Esophagus muscularis mucosa (tissue), 4 donors: ENCODE data around the gene PELI2. TPM values are rescaled to one million over a fixed set of nuclear protein-coding genes. Genes with fewer than 3 reads are reported as not detected.

Experiments used
- DNase-seq: peaks from one replicate; pipeline ENCODE4 v3.0.0-alpha.2; 2017; ENCODE audit errors: extremely low spot score
- H3K27ac ChIP-seq, 4 donors: fragments of 200-600 bp; sonication (generic); replicated peaks in 1 of 4; 1 replicate in 3 of 4; 2 replicates in 1 of 4; pipeline ENCODE4 v1.5.1; 2016 to 2019; ENCODE audit warnings: mild to moderate bottlenecking in 1 of 4
- H3K27me3 ChIP-seq, 4 donors: fragments of 200-600 bp; sonication (generic); one replicate each; pipeline versions ENCODE4 v1.5.1 to v1.6.0; 2016 to 2019
- H3K36me3 ChIP-seq, 4 donors: fragments of 200-600 bp; sonication (generic); one replicate each; pipeline ENCODE4 v1.5.1; 2016 to 2019
- H3K4me1 ChIP-seq, 4 donors: fragments of 200-600 bp; sonication (generic); one replicate each; pipeline ENCODE4 v1.5.1; 2016 to 2019
- H3K4me3 ChIP-seq, 4 donors: fragments of 200-600 bp; sonication (generic); 1 replicate in 2 of 4; 2 replicates in 2 of 4; pipeline ENCODE4 v1.5.1; 2016 to 2019; ENCODE audit warnings: mild to moderate bottlenecking in 4 of 4, moderate library complexity in 1 of 4
- H3K9me3 ChIP-seq, 4 donors: fragments of 200-600 bp; sonication (generic); 1 replicate in 3 of 4; 2 replicates in 1 of 4; pipeline ENCODE4 v1.5.1; 2016 to 2019
- EP300 ChIP-seq: sonication (generic); formaldehyde crosslinking; IDR thresholded peaks from one replicate; pipeline ENCODE4 v1.6.1; 2017; ENCODE audit warnings: antibody characterized with exemption
- POLR2A ChIP-seq: fragments of 450-650 bp; IDR thresholded peaks from one replicate; pipeline ENCODE4 v1.6.1; 2017; ENCODE audit warnings: antibody characterized with exemption, moderate library complexity, mild to moderate bottlenecking, low read depth
- POLR2AphosphoS5 ChIP-seq, 2 donors: sonication (generic); formaldehyde crosslinking; IDR thresholded peaks; one replicate each; pipeline ENCODE4 v1.6.1; 2017; ENCODE audit warnings: antibody characterized with exemption in 2 of 2
- WGBS: methylation state at CpG from one replicate; pipeline ENCODE4 v1.1.5; 2018; 5-methylcytosine and 5-hydroxymethylcytosine counted together
- intact Hi-C: fragments of 100-400 bp; cut with DNase I; formaldehyde crosslinking; loops from one replicate; pipeline ENCODE4 v1.15.1; 2023
- total RNA-seq, 4 donors: library from RNA; depleted of rRNA; stranded (reverse); fragments of >200 nt; gene quantifications; one replicate each; pipeline versions ENCODE4 v1.1.0 to v1.2.1, GENCODE V29; 2016
- TF ChIP-seq, protein P1 (sequence below), 3 experiments: fragments of 200-600 bp in 2 of 3; fragments of 450-650 bp in 1 of 3; sonication (generic) in 2 of 3; IDR thresholded peaks; one replicate each; pipeline ENCODE4 v1.5.1; 2017 to 2019; ENCODE audit warnings: antibody characterized with exemption in 3 of 3, mild to moderate bottlenecking in 2 of 3, moderate library complexity in 1 of 3

Gene PELI2
- total RNA-seq, 4 donors from 2014 or later: 10.6 to 16.3 (median 14.1) TPM

DNA sequence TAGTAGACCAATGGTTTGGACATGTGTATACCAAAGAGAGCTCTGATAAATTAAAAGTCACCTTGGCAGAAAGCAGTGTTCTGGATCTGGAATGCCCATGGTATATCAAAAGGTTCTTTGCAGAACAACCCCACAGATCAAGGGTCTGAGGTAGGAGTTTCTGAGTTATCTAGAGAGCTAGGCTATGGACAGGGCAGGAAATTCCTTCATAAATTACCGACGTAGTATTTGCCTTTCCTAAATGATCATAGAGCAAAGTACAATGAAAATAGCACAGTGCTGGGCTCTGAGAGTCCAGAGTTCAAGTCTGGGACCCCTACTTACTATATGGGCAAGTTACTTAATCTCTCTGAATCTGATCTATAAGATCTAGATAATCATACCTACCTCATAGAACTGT lies 35.3 kb upstream of the PELI2 start:
- no peak overlapping the region for H3K4me3 ChIP-seq
- WGBS: 84% methylated on average over 2 of the region's 2 CpGs
- peaks cover 0 to 7% (median 6%) of the 10 kb centered on the region in 4 donors for H3K4me1 ChIP-seq
- intact Hi-C loops: no loop called here
- no peak for DNase-seq
- no peaks in the 10 kb centered on the region for H3K36me3 ChIP-seq
- no peaks in the 10 kb centered on the region for H3K9me3 ChIP-seq
- no peaks in the 10 kb centered on the region for H3K27me3 ChIP-seq
- TF ChIP-seq EP300: no peak
- TF ChIP-seq POLR2AphosphoS5 (IDR thresholded peaks at IDR 0.05): no peak
- TF ChIP-seq, protein P1, sequence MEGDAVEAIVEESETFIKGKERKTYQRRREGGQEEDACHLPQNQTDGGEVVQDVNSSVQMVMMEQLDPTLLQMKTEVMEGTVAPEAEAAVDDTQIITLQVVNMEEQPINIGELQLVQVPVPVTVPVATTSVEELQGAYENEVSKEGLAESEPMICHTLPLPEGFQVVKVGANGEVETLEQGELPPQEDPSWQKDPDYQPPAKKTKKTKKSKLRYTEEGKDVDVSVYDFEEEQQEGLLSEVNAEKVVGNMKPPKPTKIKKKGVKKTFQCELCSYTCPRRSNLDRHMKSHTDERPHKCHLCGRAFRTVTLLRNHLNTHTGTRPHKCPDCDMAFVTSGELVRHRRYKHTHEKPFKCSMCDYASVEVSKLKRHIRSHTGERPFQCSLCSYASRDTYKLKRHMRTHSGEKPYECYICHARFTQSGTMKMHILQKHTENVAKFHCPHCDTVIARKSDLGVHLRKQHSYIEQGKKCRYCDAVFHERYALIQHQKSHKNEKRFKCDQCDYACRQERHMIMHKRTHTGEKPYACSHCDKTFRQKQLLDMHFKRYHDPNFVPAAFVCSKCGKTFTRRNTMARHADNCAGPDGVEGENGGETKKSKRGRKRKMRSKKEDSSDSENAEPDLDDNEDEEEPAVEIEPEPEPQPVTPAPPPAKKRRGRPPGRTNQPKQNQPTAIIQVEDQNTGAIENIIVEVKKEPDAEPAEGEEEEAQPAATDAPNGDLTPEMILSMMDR (IDR thresholded peaks at IDR 0.05): no peak
- TF ChIP-seq POLR2A: no peak
- no peak overlapping the region for H3K27ac ChIP-seq

DNA sequence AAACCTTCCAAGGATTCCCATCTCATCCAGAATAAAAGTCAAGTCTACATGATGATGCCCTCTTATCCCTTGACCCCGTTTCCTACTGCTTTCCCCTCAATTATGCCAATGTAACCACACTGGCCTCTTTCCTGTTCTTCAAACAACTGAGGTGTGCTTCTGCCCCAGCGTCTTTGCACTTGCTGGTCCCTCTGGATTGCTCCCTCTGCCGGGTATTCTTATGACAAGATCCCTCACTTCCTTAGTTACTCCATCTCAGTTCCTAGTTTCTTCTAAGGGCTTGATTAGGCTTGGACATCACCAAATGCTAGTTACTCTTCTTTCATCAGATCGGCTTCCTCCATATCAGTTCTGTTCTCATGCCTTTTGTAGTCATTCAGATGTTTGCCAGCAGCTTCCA lies 32.7 kb upstream of the PELI2 start:
- no peaks in the 10 kb centered on the region for H3K9me3 ChIP-seq
- no peaks in the 10 kb centered on the region for H3K36me3 ChIP-seq
- no peak for DNase-seq
- H3K4me1 ChIP-seq: peaks cover 0 to 17% (median 15%) of the 10 kb centered on the region in 4 donors
- no peak overlapping the region for H3K4me3 ChIP-seq
- no peak overlapping the region for H3K27ac ChIP-seq
- intact Hi-C loops: no loop called here
- 85% methylated on average over 4 of the region's 4 CpGs for WGBS
- H3K27me3 ChIP-seq: no peaks in the 10 kb centered on the region
- TF ChIP-seq POLR2A: no peak
- TF ChIP-seq POLR2AphosphoS5 (IDR thresholded peaks at IDR 0.05): no peak
- TF ChIP-seq, protein P1 (IDR thresholded peaks at IDR 0.05): no peak
- TF ChIP-seq EP300: no peak

DNA sequence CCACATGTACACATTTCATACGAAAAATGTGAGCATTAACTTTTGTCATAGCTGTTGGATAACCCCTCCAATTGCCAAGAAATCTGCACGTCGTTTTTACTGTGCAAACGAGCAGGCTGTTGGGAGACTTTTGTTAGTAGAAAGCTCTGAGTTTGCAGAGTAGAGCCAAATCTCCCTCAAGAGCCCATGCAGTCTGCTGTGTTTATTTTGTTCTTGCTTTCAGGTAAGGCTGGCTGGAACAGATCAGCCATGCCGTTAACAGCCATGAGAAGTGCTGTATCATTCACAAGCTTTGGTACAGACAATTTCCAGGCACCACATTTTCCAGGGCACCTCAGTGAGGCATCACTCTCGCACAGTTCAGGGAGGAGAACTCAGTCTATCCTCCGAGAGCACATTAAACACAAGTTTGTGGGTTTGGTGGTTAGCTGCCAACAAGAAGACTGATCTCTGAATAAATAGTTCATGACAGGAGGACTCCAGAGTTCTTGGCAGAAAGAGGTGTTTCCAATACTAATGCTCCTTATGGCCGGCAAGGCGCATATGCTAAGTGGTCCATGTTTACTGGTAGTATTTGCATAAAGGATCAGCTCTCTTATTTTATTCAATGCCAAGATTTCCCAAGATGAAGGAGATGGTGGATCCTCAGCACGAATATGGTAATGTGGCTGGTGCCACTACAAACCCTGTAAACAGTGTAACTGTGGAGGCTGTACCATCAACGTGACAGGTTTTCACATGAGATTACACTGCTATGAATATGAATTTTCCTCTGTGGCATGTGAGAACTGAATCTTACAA lies 30.3 kb upstream of the PELI2 start:
- 44% methylated on average over 11 of the region's 11 CpGs for WGBS
- no peaks in the 10 kb centered on the region for H3K27me3 ChIP-seq
- H3K4me1 ChIP-seq: peaks cover 0 to 17% (median 15%) of the 10 kb centered on the region in 4 donors
- H3K4me3 ChIP-seq: no peak overlapping the region
- no peak for DNase-seq
- intact Hi-C loops: no loop called here
- TF ChIP-seq, protein P1 (IDR thresholded peaks at IDR 0.05): no peak
- TF ChIP-seq POLR2AphosphoS5 (IDR thresholded peaks at IDR 0.05) (no peak), POLR2A (no peak), EP300 (no peak)
- H3K9me3 ChIP-seq: no peaks in the 10 kb centered on the region
- H3K27ac ChIP-seq: no peak overlapping the region
- H3K36me3 ChIP-seq: no peaks in the 10 kb centered on the region

DNA sequence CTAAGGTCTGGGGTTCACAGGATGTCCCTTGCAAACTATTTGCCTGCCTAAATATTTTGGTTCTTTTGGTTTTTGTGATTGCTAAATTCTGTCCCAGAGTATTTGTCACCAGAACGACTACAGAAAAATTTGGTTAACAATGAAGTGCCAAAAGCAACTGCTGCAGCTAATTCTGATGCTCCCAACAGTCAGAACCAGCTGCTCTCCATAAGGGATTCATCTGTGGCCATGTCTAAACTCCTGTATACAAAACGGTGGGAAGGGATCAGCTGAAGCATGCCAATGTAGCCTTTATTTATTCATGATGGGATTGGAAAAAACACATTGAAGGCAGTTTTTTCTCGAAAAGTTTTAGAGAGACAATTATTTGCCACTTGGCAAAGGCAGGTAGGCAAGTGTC lies 29.3 kb upstream of the PELI2 start:
- Histone ChIP-seq H3K27ac (no peak overlapping the region), H3K36me3 (no peaks in the 10 kb centered on the region), H3K9me3 (no peaks in the 10 kb centered on the region), H3K4me3 (no peak overlapping the region), H3K4me1 (peaks cover 0 to 17% (median 15%) of the 10 kb centered on the region in 4 donors), H3K27me3 (no peaks in the 10 kb centered on the region)
- intact Hi-C loops: no loop called here
- WGBS: 63% methylated on average over 3 of the region's 3 CpGs
- TF ChIP-seq POLR2AphosphoS5 (IDR thresholded peaks at IDR 0.05) (no peak), EP300 (no peak)
- no peak for DNase-seq

DNA sequence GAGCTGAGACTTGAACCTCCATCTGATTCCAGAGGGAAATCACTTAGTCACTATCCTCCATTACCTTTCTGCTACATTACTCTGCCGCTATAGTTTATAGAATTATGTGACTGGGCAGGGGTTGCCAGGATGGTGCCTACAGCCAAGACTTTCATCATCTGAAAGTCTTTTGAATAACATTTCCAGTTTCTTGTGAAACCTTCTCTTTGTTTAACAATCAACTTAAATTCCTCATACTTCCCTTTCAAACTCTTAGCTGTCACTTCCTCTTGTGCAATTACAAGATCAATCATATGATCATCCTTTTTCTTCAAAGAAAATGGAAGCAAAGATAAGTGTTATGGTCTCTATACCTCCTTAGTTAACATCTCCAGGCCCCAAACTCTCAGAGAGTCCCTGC lies 25.4 kb upstream of the PELI2 start:
- H3K4me3 ChIP-seq: no peak overlapping the region
- peaks cover 0 to 12% (median 10%) of the 10 kb centered on the region in 4 donors for H3K4me1 ChIP-seq
- no peaks in the 10 kb centered on the region for H3K36me3 ChIP-seq
- H3K27ac ChIP-seq: no peak overlapping the region
- TF ChIP-seq POLR2AphosphoS5 (IDR thresholded peaks at IDR 0.05): no peak
- WGBS: 78% methylated on average over 1 of the region's 1 CpG
- no peak for DNase-seq
- H3K9me3 ChIP-seq: no peaks in the 10 kb centered on the region
- no peaks in the 10 kb centered on the region for H3K27me3 ChIP-seq
- intact Hi-C loops: no loop called here

DNA sequence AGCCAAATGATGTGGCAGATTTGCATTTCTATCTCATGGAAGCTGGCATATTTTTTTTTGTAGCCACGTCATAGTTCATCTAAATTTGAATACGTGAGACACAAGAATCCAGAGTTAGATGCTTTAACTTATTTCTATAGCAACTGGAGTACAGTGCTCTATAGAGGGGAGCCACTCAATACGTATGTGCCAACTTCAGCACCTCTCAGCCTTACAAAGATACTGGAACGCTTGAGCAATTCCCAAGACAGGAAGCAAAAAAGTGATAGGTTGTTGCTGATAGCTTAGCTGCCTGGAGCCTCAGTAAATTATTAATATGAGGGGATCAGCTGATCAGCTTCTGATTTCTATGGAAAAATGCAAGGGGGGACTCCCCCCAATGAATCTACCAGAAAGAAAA lies 24.1 kb upstream of the PELI2 start:
- no peaks in the 10 kb centered on the region for H3K36me3 ChIP-seq
- H3K27me3 ChIP-seq: no peaks in the 10 kb centered on the region
- no peak overlapping the region for H3K27ac ChIP-seq
- no peaks in the 10 kb centered on the region for H3K4me1 ChIP-seq
- intact Hi-C loops: no loop called here
- DNase-seq: no peak
- H3K9me3 ChIP-seq: no peaks in the 10 kb centered on the region
- no peak for TF ChIP-seq EP300
- TF ChIP-seq, protein P1 (IDR thresholded peaks at IDR 0.05): no peak
- WGBS: 77% methylated on average over 4 of the region's 4 CpGs
- no peak overlapping the region for H3K4me3 ChIP-seq
